ENCODE data around the gene CHSY3.

DNA sequence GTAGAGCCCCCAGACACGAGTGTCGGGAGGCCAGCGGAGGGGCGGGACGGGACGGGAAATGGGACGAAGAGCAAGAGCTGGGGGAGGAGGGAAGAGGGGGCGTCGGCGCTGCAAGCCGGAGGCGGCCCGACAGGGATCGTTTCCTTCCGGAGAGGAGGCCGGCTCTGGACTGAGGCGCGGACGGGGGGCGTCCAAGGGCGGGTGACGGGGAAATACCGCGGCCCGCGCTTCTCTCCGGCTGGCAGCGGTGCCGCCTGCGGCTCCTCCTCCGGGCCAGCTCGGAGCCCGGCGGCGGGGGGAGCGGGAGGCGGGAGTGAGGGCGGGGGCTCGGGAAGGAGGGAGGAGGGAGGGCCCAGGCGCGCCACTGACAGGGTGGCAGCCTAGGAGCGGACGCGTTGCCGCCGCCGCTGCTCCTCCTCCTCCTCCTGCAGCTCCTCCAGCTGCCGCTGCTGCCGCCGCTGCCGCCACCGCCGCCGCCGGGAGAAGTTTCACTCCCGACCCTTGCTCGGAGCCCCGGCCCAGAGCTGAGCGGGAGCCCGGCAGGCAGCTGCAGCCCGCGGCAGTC, at the start of gene CHSY3:
- TF ChIP-seq, protein P1, sequence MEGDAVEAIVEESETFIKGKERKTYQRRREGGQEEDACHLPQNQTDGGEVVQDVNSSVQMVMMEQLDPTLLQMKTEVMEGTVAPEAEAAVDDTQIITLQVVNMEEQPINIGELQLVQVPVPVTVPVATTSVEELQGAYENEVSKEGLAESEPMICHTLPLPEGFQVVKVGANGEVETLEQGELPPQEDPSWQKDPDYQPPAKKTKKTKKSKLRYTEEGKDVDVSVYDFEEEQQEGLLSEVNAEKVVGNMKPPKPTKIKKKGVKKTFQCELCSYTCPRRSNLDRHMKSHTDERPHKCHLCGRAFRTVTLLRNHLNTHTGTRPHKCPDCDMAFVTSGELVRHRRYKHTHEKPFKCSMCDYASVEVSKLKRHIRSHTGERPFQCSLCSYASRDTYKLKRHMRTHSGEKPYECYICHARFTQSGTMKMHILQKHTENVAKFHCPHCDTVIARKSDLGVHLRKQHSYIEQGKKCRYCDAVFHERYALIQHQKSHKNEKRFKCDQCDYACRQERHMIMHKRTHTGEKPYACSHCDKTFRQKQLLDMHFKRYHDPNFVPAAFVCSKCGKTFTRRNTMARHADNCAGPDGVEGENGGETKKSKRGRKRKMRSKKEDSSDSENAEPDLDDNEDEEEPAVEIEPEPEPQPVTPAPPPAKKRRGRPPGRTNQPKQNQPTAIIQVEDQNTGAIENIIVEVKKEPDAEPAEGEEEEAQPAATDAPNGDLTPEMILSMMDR (IDR thresholded peaks at IDR 0.05; ENCODE audit: low read length) = no peak
- TF ChIP-seq EZH2 (IDR thresholded peaks at IDR 0.05; ENCODE audit: borderline replicate concordance, low read length) = no peak

All from OCI-LY1 (cell line).